ENCODE data around the gene DGCR8.

DGCR8 gene

GRCh38 chr22:20092477-20092854, 12.4 kb downstream of the DGCR8 start:
- no peak for DNase-seq

GRCh38 chr22:20093418-20094196, 13.6 kb downstream of the DGCR8 start:
- DNase-seq = no peak

- DNase-seq = no peak
Observed at GRCh38 chr22:20094197-20094807, 14.3 kb downstream of the DGCR8 start.

- no peak for DNase-seq
Observed at GRCh38 chr22:20095521-20095920, 15.5 kb downstream of the DGCR8 start.

GRCh38 chr22:20096574-20097420, 16.8 kb downstream of the DGCR8 start:
- DNase-seq = no peak

- DNase-seq = no peak
Observed at GRCh38 chr22:20099099-20099711, 19.2 kb downstream of the DGCR8 start.

GRCh38 chr22:20101638-20102037, 21.6 kb downstream of the DGCR8 start:
- no peak for DNase-seq

GRCh38 chr22:20102203-20102780, 22.3 kb downstream of the DGCR8 start:
- DNase-seq = no peak

- no peak for DNase-seq
Observed at GRCh38 chr22:20105456-20106204, 25.6 kb downstream of the DGCR8 start.

GRCh38 chr22:20106205-20106848, 26.3 kb downstream of the DGCR8 start:
- DNase-seq = no peak

- no peak for DNase-seq
Observed at GRCh38 chr22:20106849-20107237, 26.8 kb downstream of the DGCR8 start.

GRCh38 chr22:20107471-20107901, 27.4 kb downstream of the DGCR8 start:
- DNase-seq = no peak

- no peak for DNase-seq
Observed at GRCh38 chr22:20107951-20108756, 28.1 kb downstream of the DGCR8 start.

GRCh38 chr22:20108757-20109230, 28.8 kb downstream of the DGCR8 start:
- no peak for DNase-seq

GRCh38 chr22:20109411-20110358, 29.6 kb downstream of the DGCR8 start:
- DNase-seq = no peak

- no peak for DNase-seq
Observed at GRCh38 chr22:20110359-20110985, 30.4 kb downstream of the DGCR8 start.

GRCh38 chr22:20111045-20111688, 31.1 kb downstream of the DGCR8 start:
- DNase-seq = peak; percentile 49
